Prostate gland (tissue), 2 donors: ENCODE data around the gene DNAJC5G. TPM values are rescaled to one million over a fixed set of nuclear protein-coding genes. Genes with fewer than 3 reads are reported as not detected.
"Not testable (repeated sequence)": the region's sequence is repeated elsewhere in the genome, so short reads cannot be mapped to it uniquely, and the experiment has no call there.

Experiments
- DNase-seq: peaks from one replicate; pipeline ENCODE4 v3.0.0-alpha.2; 2019; ENCODE audit warnings: low spot score
- H3K27ac ChIP-seq, 2 donors: fragments of 200-600 bp; sonication (generic); 2 replicates each; pipeline ENCODE4 v1.5.1; 2017 to 2019
- H3K27me3 ChIP-seq: fragments of 200-600 bp; sonication (generic); replicated peaks from 2 replicates; pipeline ENCODE4 v1.5.1; 2019; ENCODE audit not compliant: insufficient read depth
- H3K36me3 ChIP-seq, 2 donors: fragments of 200-600 bp; sonication (generic); 1 replicate in 1 of 2; 2 replicates in 1 of 2; pipeline versions ENCODE4 v1.5.1 to v1.8.1; 2017 to 2019
- H3K4me1 ChIP-seq: fragments of 200-600 bp; sonication (generic); replicated peaks from 2 replicates; pipeline ENCODE4 v1.5.1; 2019
- H3K4me3 ChIP-seq, 2 donors: fragments of 200-600 bp; sonication (generic); 2 replicates each; pipeline ENCODE4 v1.5.1; 2017 to 2019
- H3K9me3 ChIP-seq: fragments of 200-600 bp; sonication (generic); 2 replicates; pipeline ENCODE4 v1.5.1; 2017
- CTCF ChIP-seq, 4 experiments: fragments of 200-600 bp in 2 of 4; fragments of 450-650 bp in 2 of 4; sonication (generic) in 2 of 4; IDR thresholded peaks; 1 replicate in 3 of 4; 2 replicates in 1 of 4; pipeline ENCODE4 v1.5.1; 2016 to 2019; ENCODE audit warnings: antibody characterized with exemption in 4 of 4, mild to moderate bottlenecking in 2 of 4, moderate library complexity in 2 of 4
- POLR2A ChIP-seq: fragments of 450-650 bp; IDR thresholded peaks from one replicate; pipeline ENCODE4 v1.6.1; 2016; ENCODE audit warnings: antibody characterized with exemption, mild to moderate bottlenecking
- POLR2AphosphoS5 ChIP-seq: sonication (generic); formaldehyde crosslinking; IDR thresholded peaks from one replicate; pipeline ENCODE4 v1.6.1; 2017; ENCODE audit warnings: antibody characterized with exemption
- WGBS: methylation state at CpG from one replicate; pipeline ENCODE4 v1.1.5; 2018; 5-methylcytosine and 5-hydroxymethylcytosine counted together
- intact Hi-C: fragments of 100-400 bp; cut with DNase I; formaldehyde crosslinking; loops from one replicate; pipeline ENCODE4 v1.14.2; 2022
- total RNA-seq, 2 donors: library from RNA; depleted of rRNA; stranded (reverse); fragments of >200 nt; gene quantifications; one replicate each; pipeline ENCODE4 v1.1.0, GENCODE V29; 2016

Gene DNAJC5G
- total RNA-seq, 2 donors from 2014 or later, result 16.1 TPM; not detected in 1

DNA sequence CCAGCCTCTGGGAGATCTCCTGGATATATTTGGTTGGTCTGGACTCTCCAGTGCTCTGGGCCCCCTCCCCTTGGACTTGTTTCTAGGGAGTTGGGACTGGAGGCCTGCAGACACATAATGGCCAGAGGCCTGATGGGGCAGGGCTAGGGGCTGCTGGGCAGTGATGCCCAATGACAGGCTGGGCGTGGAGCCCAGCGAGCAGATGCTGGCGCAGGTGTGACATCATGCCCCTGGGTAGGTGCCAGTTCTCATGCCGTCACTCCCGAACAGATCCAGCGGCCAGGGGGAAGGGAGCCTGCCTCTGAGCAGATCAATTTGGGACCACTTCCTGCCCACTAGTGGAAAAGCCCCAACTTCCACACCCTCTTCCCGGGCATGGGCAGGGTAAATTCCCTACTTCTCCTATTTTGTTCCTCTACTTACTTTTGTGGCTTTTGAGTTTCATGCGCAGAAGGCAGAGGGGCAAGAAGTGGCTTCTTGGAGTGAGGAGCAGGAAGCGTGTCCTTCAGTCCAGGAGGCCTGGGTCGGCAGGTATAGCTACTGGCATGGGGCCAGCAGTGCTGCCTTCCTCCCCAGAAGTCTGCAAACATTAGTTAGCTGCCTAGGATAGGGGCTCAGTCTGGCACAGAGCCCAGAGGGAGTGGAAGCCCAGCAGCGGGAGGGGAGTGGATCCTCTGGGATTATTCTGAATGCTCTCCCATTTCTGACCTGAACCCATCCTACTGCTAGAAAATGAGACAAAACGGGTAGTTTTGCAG lies 41.6 kb downstream of the DNAJC5G start:
- intact Hi-C loops, result no loop called here
- H3K4me3 ChIP-seq, result no peak overlapping the region
- no peak overlapping the region for H3K27ac ChIP-seq
- H3K9me3 ChIP-seq, result no peaks in the 10 kb centered on the region
- 63% methylated on average over 12 of the region's 12 CpGs for WGBS
- TF ChIP-seq POLR2AphosphoS5 (no peak), CTCF (IDR thresholded peaks at IDR 0.05) (no peak), POLR2A (no peak)
- no peak for DNase-seq
- H3K4me1 ChIP-seq, result peaks cover 4% of the 10 kb centered on the region
- no peaks in the 10 kb centered on the region for H3K27me3 ChIP-seq
- H3K36me3 ChIP-seq, result no peaks in the 10 kb centered on the region

DNA sequence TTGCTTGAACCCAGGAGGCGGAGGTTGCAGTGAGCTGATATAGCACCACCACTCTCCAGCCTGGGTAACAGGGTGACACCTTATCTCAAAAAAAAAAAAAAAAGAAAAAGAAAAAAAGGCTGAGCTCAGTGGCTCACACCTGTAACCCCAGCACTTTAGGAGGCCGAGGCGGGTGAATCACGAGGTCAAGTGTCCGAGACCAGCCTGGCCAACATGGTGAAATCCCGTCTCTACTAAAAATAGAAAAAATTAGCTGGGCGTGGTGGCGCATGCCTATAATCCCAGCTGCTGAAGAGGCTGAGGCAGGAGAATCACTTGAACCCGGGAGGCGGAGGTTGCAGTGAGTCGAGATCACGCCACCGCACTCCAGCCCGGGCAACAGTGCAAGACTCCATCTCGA lies 44.6 kb downstream of the DNAJC5G start:
- not testable (repeated sequence) for H3K9me3 ChIP-seq, H3K4me3 ChIP-seq, DNase-seq, H3K27ac ChIP-seq, H3K36me3 ChIP-seq, H3K27me3 ChIP-seq
- 94% methylated on average over 15 of the region's 15 CpGs for WGBS
- peaks cover 10% of the 10 kb centered on the region for H3K4me1 ChIP-seq
- intact Hi-C loops, result loop anchor here (5.0 kb wide), 1 partner anchor 37 kb away; the partner anchor contains the start of gene GTF3C2

GRCh38 chr2:27320958-27321543 lies 45.8 kb downstream of the DNAJC5G start:
- Histone ChIP-seq H3K4me1 (peaks cover 10% of the 10 kb centered on the region), H3K9me3 (no peaks in the 10 kb centered on the region), H3K27ac (peak overlapping the region; percentile 17 to 71), H3K4me3 (no peak overlapping the region), H3K27me3 (no peaks in the 10 kb centered on the region), H3K36me3 (no peaks in the 10 kb centered on the region)
- 36% methylated on average over 8 of the region's 8 CpGs for WGBS
- TF ChIP-seq POLR2AphosphoS5, result peak; percentile 95
- peak; percentile 62 for TF ChIP-seq POLR2A
- TF ChIP-seq CTCF (IDR thresholded peaks at IDR 0.05), result peak; percentile 22 to 71 (median 50)
- peak; percentile 80 for DNase-seq
- intact Hi-C loops, result loop anchor here (5.0 kb wide), 1 partner anchor 36 kb away; the partner anchor contains the start of gene GTF3C2

- intact Hi-C loops, result loop anchor here (5.0 kb wide), 1 partner anchor 35 kb away; the partner anchor contains the start of gene GTF3C2
- DNase-seq, result no peak
- TF ChIP-seq CTCF (IDR thresholded peaks at IDR 0.05) (no peak), POLR2AphosphoS5 (no peak)
- no peaks in the 10 kb centered on the region for H3K27me3 ChIP-seq
- H3K36me3 ChIP-seq, result peaks cover 3 to 4% of the 10 kb centered on the region in 2 donors
- peak overlapping the region; percentile 61 to 64 for H3K4me3 ChIP-seq
- 6% methylated on average over 10 of the region's 10 CpGs for WGBS
- no peaks in the 10 kb centered on the region for H3K9me3 ChIP-seq
- peak overlapping the region; percentile 87 to 92 for H3K27ac ChIP-seq
- peaks cover 10% of the 10 kb centered on the region for H3K4me1 ChIP-seq
Measured at GRCh38 chr2:27322301-27322765, 47.1 kb downstream of the DNAJC5G start.

- no peaks in the 10 kb centered on the region for H3K9me3 ChIP-seq
- peaks cover 10% of the 10 kb centered on the region for H3K4me1 ChIP-seq
- H3K36me3 ChIP-seq, result peaks cover 3 to 4% of the 10 kb centered on the region in 2 donors
- H3K27me3 ChIP-seq, result no peaks in the 10 kb centered on the region
- peak; percentile 92 for DNase-seq
- TF ChIP-seq POLR2AphosphoS5 (peak; percentile 98), POLR2A (peak; percentile 84), CTCF (IDR thresholded peaks at IDR 0.05) (no peak)
- under 1% methylated on average over 36 of the region's 39 CpGs for WGBS
- intact Hi-C loops, result loop anchor here (5.0 kb wide), 1 partner anchor 34 kb away; the partner anchor contains the start of gene GTF3C2
- peak within 1 kb of the TSS; percentile 87 to 92 for H3K27ac ChIP-seq
- peak within 1 kb of the TSS; percentile 61 to 64 for H3K4me3 ChIP-seq
Measured at GRCh38 chr2:27322766-27323595, 47.7 kb downstream of the DNAJC5G start, which contains the start of gene MPV17. MPV17 (minus strand) TSS chr2:27323097; CDS start chr2:27322517, 580 bp downstream.
